ENCODE data around the gene CDYL2.

The CDYL2 gene

DNA sequence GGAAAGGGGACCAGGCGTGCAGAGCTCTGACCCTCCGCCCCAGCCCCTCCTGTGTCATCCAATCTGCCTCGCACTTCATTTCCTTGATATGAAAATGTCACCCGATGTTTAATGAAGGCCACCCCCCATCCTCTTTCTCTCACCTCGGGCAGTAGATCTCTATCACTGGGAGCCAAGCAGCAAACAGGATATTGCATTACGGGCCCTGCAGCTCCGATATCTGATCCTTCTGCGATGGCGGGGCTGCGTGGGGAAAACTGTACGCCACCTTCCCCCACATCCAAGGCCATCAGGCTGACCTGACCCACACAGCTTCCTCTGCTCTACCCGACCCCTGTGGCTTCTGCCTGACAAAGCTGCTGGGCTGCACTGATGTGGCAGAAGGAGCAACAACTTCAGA lies 188.7 kb downstream of the CDYL2 start:
- TF ChIP-seq POLR2AphosphoS5 (IDR thresholded peaks at IDR 0.05; ENCODE audit: low read depth, low read length), result no peak; the same call in 1 of the 2 replicates
- peak; percentile 29 for TF ChIP-seq FOXP2 (optimal IDR thresholded peaks at IDR 0.05; ENCODE audit: borderline replicate concordance, extremely low read depth, extremely low read length, insufficient read depth)

DNA sequence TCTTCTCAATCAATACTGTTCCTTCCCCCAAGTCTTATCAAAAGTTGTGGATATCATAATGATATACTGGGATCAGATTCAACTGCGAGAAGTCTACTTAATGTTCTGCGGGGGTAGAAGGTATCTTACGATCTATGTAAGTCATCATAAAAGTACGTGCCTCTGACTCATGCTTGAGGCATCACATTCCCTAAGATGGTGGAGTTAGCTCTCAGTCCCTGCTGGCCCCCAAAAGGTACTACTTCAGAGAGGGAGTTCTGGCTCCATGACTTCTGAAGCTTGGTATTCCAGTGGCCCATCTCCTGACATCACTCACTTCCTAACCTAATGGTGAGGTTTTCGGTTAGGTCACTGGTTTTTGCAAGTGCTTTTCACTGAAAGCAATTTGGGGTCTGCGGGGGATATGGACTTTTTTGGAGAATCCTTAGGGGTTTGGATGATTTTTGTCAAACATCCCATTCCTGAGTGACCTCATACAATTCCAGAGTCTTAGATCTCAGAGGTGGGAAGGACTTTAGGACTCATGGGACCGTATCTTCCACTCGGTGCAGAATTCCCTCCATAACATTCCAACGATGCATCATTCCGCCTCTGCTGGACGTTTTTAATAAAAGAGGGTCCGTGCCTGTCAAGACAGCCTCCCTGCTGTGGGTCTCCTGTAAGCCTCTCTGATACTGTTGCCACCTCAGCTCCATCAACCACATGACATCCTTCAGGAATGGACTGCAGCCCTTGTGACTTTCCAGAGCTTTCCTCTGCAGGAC lies 189.3 kb downstream of the CDYL2 start:
- TF ChIP-seq, protein P1, sequence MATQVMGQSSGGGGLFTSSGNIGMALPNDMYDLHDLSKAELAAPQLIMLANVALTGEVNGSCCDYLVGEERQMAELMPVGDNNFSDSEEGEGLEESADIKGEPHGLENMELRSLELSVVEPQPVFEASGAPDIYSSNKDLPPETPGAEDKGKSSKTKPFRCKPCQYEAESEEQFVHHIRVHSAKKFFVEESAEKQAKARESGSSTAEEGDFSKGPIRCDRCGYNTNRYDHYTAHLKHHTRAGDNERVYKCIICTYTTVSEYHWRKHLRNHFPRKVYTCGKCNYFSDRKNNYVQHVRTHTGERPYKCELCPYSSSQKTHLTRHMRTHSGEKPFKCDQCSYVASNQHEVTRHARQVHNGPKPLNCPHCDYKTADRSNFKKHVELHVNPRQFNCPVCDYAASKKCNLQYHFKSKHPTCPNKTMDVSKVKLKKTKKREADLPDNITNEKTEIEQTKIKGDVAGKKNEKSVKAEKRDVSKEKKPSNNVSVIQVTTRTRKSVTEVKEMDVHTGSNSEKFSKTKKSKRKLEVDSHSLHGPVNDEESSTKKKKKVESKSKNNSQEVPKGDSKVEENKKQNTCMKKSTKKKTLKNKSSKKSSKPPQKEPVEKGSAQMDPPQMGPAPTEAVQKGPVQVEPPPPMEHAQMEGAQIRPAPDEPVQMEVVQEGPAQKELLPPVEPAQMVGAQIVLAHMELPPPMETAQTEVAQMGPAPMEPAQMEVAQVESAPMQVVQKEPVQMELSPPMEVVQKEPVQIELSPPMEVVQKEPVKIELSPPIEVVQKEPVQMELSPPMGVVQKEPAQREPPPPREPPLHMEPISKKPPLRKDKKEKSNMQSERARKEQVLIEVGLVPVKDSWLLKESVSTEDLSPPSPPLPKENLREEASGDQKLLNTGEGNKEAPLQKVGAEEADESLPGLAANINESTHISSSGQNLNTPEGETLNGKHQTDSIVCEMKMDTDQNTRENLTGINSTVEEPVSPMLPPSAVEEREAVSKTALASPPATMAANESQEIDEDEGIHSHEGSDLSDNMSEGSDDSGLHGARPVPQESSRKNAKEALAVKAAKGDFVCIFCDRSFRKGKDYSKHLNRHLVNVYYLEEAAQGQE (IDR thresholded peaks at IDR 0.05; ENCODE audit: insufficient read depth in 1 of 2, low read depth in 2 of 2, low read length in 2 of 2), result no peak
- TF ChIP-seq SIN3A (IDR thresholded peaks at IDR 0.05; ENCODE audit: borderline replicate concordance, insufficient read depth, low read length), result no peak
- no peak for TF ChIP-seq POLR2AphosphoS5 (IDR thresholded peaks at IDR 0.05; ENCODE audit: low read depth, low read length)
- TF ChIP-seq TAF1 (IDR thresholded peaks at IDR 0.05; ENCODE audit: borderline replicate concordance, insufficient read depth, low read length), result no peak
- no peak for TF ChIP-seq FOXP2 (optimal IDR thresholded peaks at IDR 0.05; ENCODE audit: borderline replicate concordance, extremely low read depth, extremely low read length, insufficient read depth)

DNA sequence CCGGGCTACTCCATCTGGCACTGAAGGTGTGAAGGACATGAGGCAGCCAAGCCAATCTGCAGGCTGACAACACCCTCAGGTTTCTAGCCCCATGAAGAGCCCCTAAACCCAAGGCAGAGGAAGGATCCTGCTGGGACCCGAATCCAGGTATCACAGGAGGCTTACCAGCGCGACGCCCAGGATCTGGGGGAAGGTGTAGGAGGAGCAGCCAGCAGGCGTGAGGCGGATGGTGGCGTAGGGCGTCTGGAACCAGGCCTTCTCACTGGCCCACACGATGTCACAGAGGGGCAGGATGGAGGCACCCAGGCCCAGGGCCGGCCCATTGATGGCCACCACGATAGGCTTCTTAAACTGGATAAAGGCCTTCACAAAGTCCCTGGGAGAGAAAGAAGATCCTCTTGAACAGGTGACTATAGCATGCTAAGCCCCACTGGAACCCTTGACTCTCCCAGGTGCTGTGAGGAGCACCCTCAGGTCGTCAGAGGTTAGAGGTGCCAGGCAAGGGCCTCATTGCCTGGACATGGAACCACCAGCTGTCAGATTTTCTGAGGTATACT lies 191.9 kb downstream of the CDYL2 start:
- TF ChIP-seq, protein P1 (IDR thresholded peaks at IDR 0.05; ENCODE audit: insufficient read depth in 1 of 2, low read depth in 2 of 2, low read length in 2 of 2), result no peak
- TF ChIP-seq SIN3A (IDR thresholded peaks at IDR 0.05; ENCODE audit: borderline replicate concordance, insufficient read depth, low read length) (no peak), POLR2AphosphoS5 (IDR thresholded peaks at IDR 0.05; ENCODE audit: low read depth, low read length) (no peak), TAF1 (IDR thresholded peaks at IDR 0.05; ENCODE audit: borderline replicate concordance, insufficient read depth, low read length) (no peak), FOXP2 (optimal IDR thresholded peaks at IDR 0.05; ENCODE audit: borderline replicate concordance, extremely low read depth, extremely low read length, insufficient read depth) (no peak)

DNA sequence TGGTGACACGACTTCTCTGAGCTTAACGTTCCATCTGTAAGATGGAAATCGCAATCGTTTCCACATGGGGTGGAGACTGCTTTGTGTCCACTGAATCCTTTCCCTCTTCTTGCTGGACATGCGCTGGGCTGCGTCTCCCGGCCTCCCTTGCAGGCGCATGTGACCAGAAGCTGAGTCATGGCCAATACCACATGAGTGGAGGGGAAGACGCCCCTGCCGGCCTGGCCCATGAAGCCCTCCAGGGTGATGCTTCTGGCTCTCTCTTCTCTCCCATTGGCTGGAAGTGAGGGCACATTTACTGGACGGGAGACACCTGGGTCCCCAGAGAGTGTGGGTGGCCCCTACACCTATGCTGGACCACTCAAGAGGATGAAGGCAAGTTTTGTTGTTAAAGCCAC lies 192.5 kb downstream of the CDYL2 start:
- no peak for TF ChIP-seq SIN3A (IDR thresholded peaks at IDR 0.05; ENCODE audit: borderline replicate concordance, insufficient read depth, low read length)
- no peak for TF ChIP-seq TAF1 (IDR thresholded peaks at IDR 0.05; ENCODE audit: borderline replicate concordance, insufficient read depth, low read length)
- TF ChIP-seq, protein P1 (IDR thresholded peaks at IDR 0.05; ENCODE audit: insufficient read depth in 1 of 2, low read depth in 2 of 2, low read length in 2 of 2), result no peak
- no peak for TF ChIP-seq POLR2AphosphoS5 (IDR thresholded peaks at IDR 0.05; ENCODE audit: low read depth, low read length)
- TF ChIP-seq FOXP2 (optimal IDR thresholded peaks at IDR 0.05; ENCODE audit: borderline replicate concordance, extremely low read depth, extremely low read length, insufficient read depth), result no peak

DNA sequence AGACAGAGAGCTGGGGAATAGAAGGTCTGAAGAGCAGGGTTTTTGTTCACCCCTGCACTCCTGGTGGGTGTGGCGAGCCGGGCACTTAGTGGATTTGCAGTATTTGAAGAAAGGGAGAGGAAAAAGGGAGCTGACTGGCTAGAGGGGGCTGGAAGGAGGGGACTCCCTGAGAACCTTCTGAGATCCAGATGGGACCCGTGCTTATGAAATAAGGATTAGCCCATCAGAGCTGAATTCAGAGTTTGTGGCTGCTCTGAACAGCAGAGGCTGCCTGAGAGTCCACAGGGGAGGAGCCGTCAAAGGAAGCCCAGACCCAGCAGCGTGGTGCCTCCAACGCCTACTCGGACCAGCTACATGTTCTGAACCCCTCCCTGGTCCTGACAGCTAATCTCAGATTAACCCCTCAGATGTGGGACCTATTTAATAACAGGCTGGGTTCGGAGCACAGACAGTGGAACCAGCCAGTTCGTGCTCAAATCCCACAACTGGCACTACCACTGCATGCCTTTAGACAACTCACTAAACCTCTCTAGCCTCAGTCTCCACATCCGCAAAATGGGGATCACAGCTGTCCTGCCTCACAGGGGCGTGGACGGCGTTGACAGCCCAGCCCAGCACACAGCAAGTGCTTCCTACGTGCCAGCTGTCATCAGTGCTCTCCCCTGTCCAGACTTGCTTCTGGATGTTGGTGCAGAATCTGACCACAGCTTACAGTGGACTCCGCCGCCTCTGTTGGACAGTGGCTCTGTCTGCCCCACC lies 193.0 kb downstream of the CDYL2 start:
- no peak for TF ChIP-seq POLR2AphosphoS5 (IDR thresholded peaks at IDR 0.05; ENCODE audit: low read depth, low read length)
- TF ChIP-seq SIN3A (IDR thresholded peaks at IDR 0.05; ENCODE audit: borderline replicate concordance, insufficient read depth, low read length), result no peak
- TF ChIP-seq FOXP2 (optimal IDR thresholded peaks at IDR 0.05; ENCODE audit: borderline replicate concordance, extremely low read depth, extremely low read length, insufficient read depth), result no peak
- TF ChIP-seq, protein P1 (IDR thresholded peaks at IDR 0.05; ENCODE audit: insufficient read depth in 1 of 2, low read depth in 2 of 2, low read length in 2 of 2), result no peak
- no peak for TF ChIP-seq TAF1 (IDR thresholded peaks at IDR 0.05; ENCODE audit: borderline replicate concordance, insufficient read depth, low read length)
